A549 (cell line): ENCODE measurements around the gene ATP11A. TPM values are rescaled to one million over a fixed set of nuclear protein-coding genes. Genes with fewer than 3 reads are reported as not detected.
"Not testable (repeated sequence)": the region's sequence is repeated elsewhere in the genome, so short reads cannot be mapped to it uniquely, and the experiment has no call there.

Experiments
- ATAC-seq, 2 experiments: fragments of 200-7000 bp in 1 of 2; fragments of >200 bp in 1 of 2; cut with Nextera tagmentation in 1 of 2; cut with Tn5 transposase in 1 of 2; 3 replicates each; pipeline versions ENCODE4 v1.8.0 to v1.9.1; 2018 to 2020; ENCODE audit warnings: mild to moderate bottlenecking in 1 of 2, moderate library complexity in 1 of 2
- CTCF ChIA-PET: fragments of 300-600 bp; sonication (Branson Sonifier 250); formaldehyde crosslinking; extraction: SDS; loops from one replicate; lab custom pipeline; 2021; ENCODE audit warnings: antibody characterized with exemption, inconsistent platforms; lab: Yijun Ruan, JAX
- POLR2A ChIA-PET: fragments of 350-600 bp; formaldehyde crosslinking; extraction: SDS; loops from one replicate; lab custom pipeline; 2021; ENCODE audit warnings: antibody characterized with exemption, inconsistent platforms; lab: Yijun Ruan, JAX
- DNase-seq, 2 experiments: peaks; one replicate each; pipeline versions ENCODE4 v3.0.0 to v3.0.0-alpha.2; 2011 to 2016; ENCODE audit warnings: low read depth in 1 of 2, low spot score in 1 of 2
- FAIRE-seq: peaks from 2 replicates; lab custom pipeline; 2011; peaks lifted over from hg19 to GRCh38; lab: Jason Lieb, UNC
- H3K27ac ChIP-seq, 2 experiments: fragments of >200 bp; sonication (Bioruptor Twin); formaldehyde crosslinking; 3 replicates each; pipeline ENCODE4 v1.5.1; 2016 to 2017
- H3K4me1 ChIP-seq: fragments of >200 bp; sonication (Bioruptor Twin); formaldehyde crosslinking; 3 replicates; pipeline ENCODE4 v1.6.1; 2016
- H3K4me2 ChIP-seq: fragments of >200 bp; sonication (Bioruptor Twin); formaldehyde crosslinking; 3 replicates; pipeline ENCODE4 v1.6.1; 2016
- H3K4me3 ChIP-seq: fragments of >200 bp; sonication (Bioruptor Twin); formaldehyde crosslinking; 3 replicates; pipeline ENCODE4 v1.5.1; 2016
- H3K9me3 ChIP-seq: fragments of >200 bp; sonication (Bioruptor Twin); formaldehyde crosslinking; 3 replicates; pipeline ENCODE4 v1.6.1; 2016
- BHLHE40 ChIP-seq: IDR thresholded peaks from 2 replicates; pipeline ENCODE4 v1.6.1; 2012; ENCODE audit warnings: low read depth, low read length, inconsistent platforms
- CBX8 ChIP-seq: fragments of 200-600 bp; sonication (generic); IDR thresholded peaks from 2 replicates; pipeline ENCODE4 v1.6.1; 2016
- FOSL2 ChIP-seq, 2 experiments: fragments of 450-650 bp in 1 of 2; fragments of >200 bp in 1 of 2; sonication (Bioruptor Twin) in 1 of 2; formaldehyde crosslinking; IDR thresholded peaks; 2 replicates each; pipeline versions ENCODE4 v1.5.0 to v1.6.1; 2016 to 2020; ENCODE audit warnings: mild to moderate bottlenecking in 1 of 2, moderate library complexity in 1 of 2
- HDAC2 ChIP-seq: fragments of 200-600 bp; sonication (generic); IDR thresholded peaks from 2 replicates; pipeline ENCODE4 v1.6.1; 2016
- HOXA7 ChIP-seq: fragments of 250-450 bp; sonication (Bioruptor Pico); IDR thresholded peaks from 2 replicates; pipeline ENCODE4 v1.5.0; 2020; ENCODE audit warnings: mild to moderate bottlenecking, moderate library complexity
- HOXB13 ChIP-seq: fragments of 250-450 bp; sonication (Bioruptor Pico); IDR thresholded peaks from 2 replicates; pipeline ENCODE4 v1.5.0; 2020; ENCODE audit warnings: low read depth, mild to moderate bottlenecking, moderate library complexity
- JUN ChIP-seq, 2 experiments: fragments of >200 bp; sonication (Bioruptor Twin); formaldehyde crosslinking; IDR thresholded peaks; 2 replicates in 1 of 2; 3 replicates in 1 of 2; pipeline ENCODE4 v1.6.1; 2016 to 2017
- KDM1A ChIP-seq: fragments of 200-600 bp; sonication (generic); IDR thresholded peaks from 2 replicates; pipeline ENCODE4 v1.6.1; 2016; ENCODE audit warnings: low read depth, mild to moderate bottlenecking
- MAFK ChIP-seq: fragments of 450-650 bp; IDR thresholded peaks from 2 replicates; pipeline ENCODE4 v1.6.1; 2014; ENCODE audit not compliant: partially characterized antibody
- MAZ ChIP-seq: fragments of 150-350 bp; IDR thresholded peaks from 2 replicates; pipeline ENCODE4 v1.6.1; 2014; ENCODE audit warnings: antibody characterized with exemption, low read depth, low read length, borderline replicate concordance
- POLR2AphosphoS2 ChIP-seq: conservative IDR thresholded peaks from 2 replicates; pipeline ENCODE4 v1.6.1; 2012; ENCODE audit warnings: low read length, improper control_type of control experiment, inconsistent platforms
- TFCP2L1 ChIP-seq: fragments of 250-450 bp; sonication (Bioruptor Pico); IDR thresholded peaks from 2 replicates; pipeline ENCODE4 v1.5.0; 2021; ENCODE audit warnings: mild to moderate bottlenecking
- WGBS: methylation state at CpG from one replicate; pipeline ENCODE4 v1.1.6; 2017; ENCODE audit errors: missing lambda C conversion rate; 5-methylcytosine and 5-hydroxymethylcytosine counted together
- polyA plus RNA-seq, 4 experiments: library from polyadenylated mRNA; depleted of rRNA in 3 of 4; stranded (reverse); fragments of >200 nt; fragmentation: RNase III in 1 of 4; extraction: RNeasy Plus Mini Kit Qiagen cat#74134 plus additional on column Dnase treatment in 1 of 4; gene quantifications; 2 replicates in 3 of 4; 3 replicates in 1 of 4; pipeline ENCODE4 v1.2.3, GENCODE V29; 2011 to 2017
- TF ChIP-seq, protein P1 (sequence below): fragments of >200 bp; sonication (Bioruptor Twin); formaldehyde crosslinking; IDR thresholded peaks from 2 replicates; pipeline ENCODE4 v1.6.1; 2016
- TF ChIP-seq, protein P2 (sequence below): fragments of 150-350 bp; IDR thresholded peaks from 2 replicates; pipeline ENCODE4 v1.6.1; 2014; ENCODE audit warnings: low read depth, mild to moderate bottlenecking, low read length

The ATP11A gene
- polyA plus RNA-seq, 2 of the 4 experiments (the other 2 are of a cell fraction) = 4.1 to 8.0 TPM

DNA sequence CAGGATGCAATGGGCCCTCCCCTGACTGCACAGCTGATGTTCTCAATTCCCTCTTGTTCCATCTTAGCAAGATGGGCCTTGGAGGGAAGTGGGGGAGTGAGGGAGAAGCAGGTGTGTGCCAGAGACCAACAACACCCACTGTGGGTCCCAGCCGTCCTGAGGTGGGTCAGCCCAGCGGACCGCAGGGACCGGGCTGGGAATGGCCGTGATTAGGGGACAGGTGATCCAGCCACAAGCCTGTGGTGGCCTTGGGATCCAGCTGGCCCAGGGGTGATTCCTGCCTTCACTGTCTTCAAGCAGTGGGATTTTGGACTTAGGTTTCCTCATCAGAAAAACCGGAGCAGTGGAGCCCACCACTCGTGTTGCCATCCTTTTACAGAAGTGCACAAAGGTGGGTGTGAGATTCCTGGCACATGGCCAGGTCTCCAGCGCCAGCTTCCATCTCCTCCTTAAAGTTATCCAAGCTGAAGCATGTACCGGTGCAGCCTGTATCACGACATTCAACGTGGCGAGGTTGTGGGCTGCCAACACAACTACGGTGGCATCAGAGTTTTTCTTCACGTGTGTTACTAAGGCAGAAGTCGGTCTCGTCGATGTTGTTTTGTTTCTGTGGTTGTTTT is 9.0 kb upstream of the ATP11A start:
- DNase-seq (no peak), FAIRE-seq (no peak), ATAC-seq (no peak)
- Histone ChIP-seq H3K4me2 (no peak overlapping the region), H3K27ac (no peak overlapping the region), H3K4me3 (no peak overlapping the region), H3K9me3 (no peaks in the 10 kb centered on the region), H3K4me1 (no peaks in the 10 kb centered on the region)
- CTCF ChIA-PET = no interaction called here
- POLR2A ChIA-PET = interaction anchor here (0.7 kb wide), 1 partner anchor 145 kb away, joined by 3 read pairs; no protein-coding TSS in a partner anchor
- WGBS = 87% methylated on average over 17 of the region's 17 CpGs
- TF ChIP-seq BHLHE40 (no peak), HOXA7 (CRISPR knock-in tag) (no peak), FOSL2 (IDR thresholded peaks at IDR 0.05) (no peak), FOSL2 (CRISPR knock-in tag; IDR thresholded peaks at IDR 0.05) (no peak)
- TF ChIP-seq, protein P1, sequence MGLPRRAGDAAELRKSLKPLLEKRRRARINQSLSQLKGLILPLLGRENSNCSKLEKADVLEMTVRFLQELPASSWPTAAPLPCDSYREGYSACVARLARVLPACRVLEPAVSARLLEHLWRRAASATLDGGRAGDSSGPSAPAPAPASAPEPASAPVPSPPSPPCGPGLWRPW = no peak

DNA sequence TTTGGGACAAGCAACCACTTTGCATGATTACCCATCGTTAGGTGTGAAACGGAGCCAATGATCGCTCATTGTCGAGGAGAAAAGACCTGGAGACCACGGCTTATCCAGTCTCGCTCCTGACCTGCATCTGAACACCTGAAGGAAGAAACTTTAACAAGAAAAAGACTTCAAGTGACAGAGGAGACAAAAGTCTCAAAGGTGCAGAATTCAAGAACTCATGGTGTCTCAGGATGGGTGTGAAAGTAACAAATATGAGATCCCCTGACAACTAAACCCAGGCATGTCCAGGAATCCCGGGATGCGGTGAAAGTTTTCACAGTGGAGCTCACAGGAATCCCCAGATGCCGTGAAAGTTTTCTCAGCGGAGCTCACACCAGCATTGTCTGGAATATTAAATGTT is 6.3 kb upstream of the ATP11A start:
- ATAC-seq = no peak
- Histone ChIP-seq H3K4me2 (no peak overlapping the region), H3K9me3 (no peaks in the 10 kb centered on the region), H3K27ac (no peak overlapping the region), H3K4me3 (no peak overlapping the region), H3K4me1 (no peaks in the 10 kb centered on the region)
- WGBS = 80% methylated on average over 10 of the region's 10 CpGs
- ChIA-PET POLR2A (no interaction called here), CTCF (no interaction called here)
- TF ChIP-seq POLR2AphosphoS2 = no peak
- no peak for TF ChIP-seq CBX8
- DNase-seq = no peak
- no peak for FAIRE-seq

DNA sequence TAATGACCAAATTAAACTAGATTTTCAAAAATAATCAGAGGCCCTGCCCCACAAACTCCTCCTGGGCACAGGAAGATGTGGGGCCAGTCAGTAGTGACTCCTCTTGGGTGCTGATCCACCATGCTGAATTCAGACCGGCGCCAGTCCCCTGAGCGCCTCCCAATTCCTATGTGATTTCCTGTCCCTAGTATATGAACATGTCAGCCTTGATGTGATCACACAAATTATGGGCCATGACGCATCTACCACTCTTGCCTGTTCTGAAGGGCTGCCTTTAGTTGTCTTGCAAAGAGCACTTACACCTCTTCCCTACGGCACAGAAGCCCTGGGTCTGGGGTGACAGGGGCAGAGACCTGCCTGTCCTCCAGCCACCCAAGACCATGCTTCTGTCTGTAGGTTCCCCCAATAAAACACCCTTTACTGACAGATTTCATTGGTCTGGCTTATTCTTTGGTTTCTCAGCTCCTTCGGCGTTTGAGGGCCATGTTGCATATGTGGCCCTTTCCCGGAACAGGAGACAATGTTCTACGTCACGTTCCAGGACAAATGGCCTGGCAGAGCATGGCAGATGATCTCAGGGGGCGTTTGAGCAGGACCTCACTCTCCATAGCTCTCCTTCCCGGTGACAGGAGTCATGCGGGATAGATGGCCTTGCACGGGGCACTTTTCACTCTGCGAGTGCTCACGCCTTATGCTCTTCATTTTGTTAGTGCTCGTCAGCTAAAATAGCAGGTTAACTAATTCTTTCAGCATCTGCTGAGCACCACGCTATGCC is 5.6 kb upstream of the ATP11A start:
- FAIRE-seq (no peak), DNase-seq (no peak), ATAC-seq (no peak)
- TF ChIP-seq MAFK (no peak), MAZ (no peak), KDM1A (no peak), CBX8 (no peak), HOXB13 (CRISPR knock-in tag) (no peak), JUN (IDR thresholded peaks at IDR 0.05) (no peak), TFCP2L1 (no peak), HDAC2 (no peak)
- TF ChIP-seq, protein P2, sequence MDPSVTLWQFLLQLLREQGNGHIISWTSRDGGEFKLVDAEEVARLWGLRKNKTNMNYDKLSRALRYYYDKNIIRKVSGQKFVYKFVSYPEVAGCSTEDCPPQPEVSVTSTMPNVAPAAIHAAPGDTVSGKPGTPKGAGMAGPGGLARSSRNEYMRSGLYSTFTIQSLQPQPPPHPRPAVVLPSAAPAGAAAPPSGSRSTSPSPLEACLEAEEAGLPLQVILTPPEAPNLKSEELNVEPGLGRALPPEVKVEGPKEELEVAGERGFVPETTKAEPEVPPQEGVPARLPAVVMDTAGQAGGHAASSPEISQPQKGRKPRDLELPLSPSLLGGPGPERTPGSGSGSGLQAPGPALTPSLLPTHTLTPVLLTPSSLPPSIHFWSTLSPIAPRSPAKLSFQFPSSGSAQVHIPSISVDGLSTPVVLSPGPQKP = no peak
- Histone ChIP-seq H3K27ac (no peak overlapping the region), H3K4me2 (no peak overlapping the region), H3K9me3 (no peaks in the 10 kb centered on the region), H3K4me3 (no peak overlapping the region), H3K4me1 (no peaks in the 10 kb centered on the region)
- ChIA-PET CTCF (interaction anchor here (1.1 kb wide), 1 partner anchor 14 kb away, joined by 3 read pairs; no protein-coding TSS in a partner anchor), POLR2A (no interaction called here)
- WGBS = 90% methylated on average over 16 of the region's 18 CpGs

DNA sequence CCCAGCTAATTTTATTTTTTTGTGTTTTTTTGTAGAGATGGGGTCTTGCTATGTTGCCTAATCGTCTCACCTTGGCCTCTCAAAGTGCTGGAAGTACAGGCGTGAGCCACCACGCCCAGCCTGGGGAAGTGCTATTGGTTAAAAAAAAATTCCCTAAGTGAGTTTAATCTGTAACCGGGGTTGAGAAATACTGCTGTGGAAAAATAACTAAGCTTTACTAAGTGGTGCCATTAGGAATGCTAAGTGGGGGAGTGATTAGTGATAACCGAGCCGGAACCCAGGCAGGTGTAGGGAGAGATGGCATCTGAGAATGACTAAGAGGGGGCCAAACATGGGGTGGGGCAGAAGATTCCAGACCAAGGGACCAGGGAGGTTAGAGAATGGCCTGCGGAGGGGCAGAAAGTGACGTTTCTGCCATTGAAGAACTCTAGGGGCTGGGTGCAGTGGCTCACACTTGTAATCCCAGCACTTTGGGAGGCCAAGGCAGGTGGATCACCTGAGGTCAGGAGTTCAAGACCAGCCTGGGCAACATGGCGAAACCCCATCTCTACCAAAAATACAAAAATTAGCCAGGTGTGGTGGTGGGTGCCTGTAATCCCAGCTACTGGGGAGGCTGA is 4.5 kb upstream of the ATP11A start:
- ATAC-seq, DNase-seq, H3K9me3 ChIP-seq, H3K4me2 ChIP-seq, H3K27ac ChIP-seq, H3K4me1 ChIP-seq, POLR2A ChIA-PET, FAIRE-seq, H3K4me3 ChIP-seq: not testable (repeated sequence)
- CTCF ChIA-PET = interaction anchor here (1.1 kb wide), 1 partner anchor 15 kb away, joined by 3 read pairs; no protein-coding TSS in a partner anchor
- 64% methylated on average over 9 of the region's 9 CpGs for WGBS
